ENCODE measurements around the gene CCDC188. TPM values are rescaled to one million over a fixed set of nuclear protein-coding genes. Genes with fewer than 3 reads are reported as not detected.

The CCDC188 gene
- total RNA-seq, 2 experiments from 2014 or later = not detected

DNA sequence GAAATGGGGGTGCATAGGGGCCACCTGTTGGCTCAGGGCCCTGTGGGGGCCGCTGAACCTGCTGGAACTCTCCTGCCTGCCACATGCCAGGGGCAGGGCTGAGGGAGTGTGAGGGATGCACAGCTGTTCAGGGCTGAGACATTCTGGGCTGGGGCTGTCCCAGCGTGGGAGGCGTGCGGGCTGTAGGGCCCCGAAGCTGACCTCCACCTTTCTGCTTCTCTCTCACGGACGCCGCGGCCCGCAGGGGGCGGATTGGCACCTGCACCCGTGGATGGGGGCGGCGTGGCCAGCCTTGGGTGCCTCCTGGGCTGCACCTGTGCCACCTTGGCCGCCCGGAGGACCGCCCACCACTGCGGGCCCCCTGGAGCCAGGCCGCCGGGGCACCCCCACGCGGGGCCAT lies 4.1 kb downstream of the CCDC188 start:
- Mint-ChIP-seq H3K27ac (no peak overlapping the region), H3K4me1 (ENCODE audit: low read depth) (no peaks in the 10 kb centered on the region), H3K9me3 (no peaks in the 10 kb centered on the region), H3K36me3 (ENCODE audit: low read depth) (no peaks in the 10 kb centered on the region), H3K4me3 (no peak overlapping the region), H3K27me3 (no peaks in the 10 kb centered on the region)
- intact Hi-C loops (cut with DNase I, micrococcal nuclease) = no loop called here
- Histone ChIP-seq H3K27me3 (ENCODE audit: control insufficient read depth in 1 of 2, insufficient read depth in 2 of 2, low read length in 2 of 2) (no peaks in the 10 kb centered on the region), H3K36me3 (ENCODE audit: insufficient read depth, low read length) (peaks cover 3% of the 10 kb centered on the region), H3K4me3 (ENCODE audit: low read length) (no peak overlapping the region), H3K4me1 (ENCODE audit: insufficient read depth, low read length) (no peaks in the 10 kb centered on the region), H3K27ac (ENCODE audit: low read depth in 1 of 2, low read length in 2 of 2) (no peak overlapping the region), H3K9me3 (ENCODE audit: control insufficient read depth in 1 of 2, insufficient read depth in 1 of 2, low read length in 2 of 2) (no peaks in the 10 kb centered on the region)
- DNase-seq (no peak), ATAC-seq (ENCODE audit: poor library complexity) (no peak)
- ChIA-PET CTCF (no interaction called here), POLR2A (no interaction called here)
- TF ChIP-seq, protein P1, sequence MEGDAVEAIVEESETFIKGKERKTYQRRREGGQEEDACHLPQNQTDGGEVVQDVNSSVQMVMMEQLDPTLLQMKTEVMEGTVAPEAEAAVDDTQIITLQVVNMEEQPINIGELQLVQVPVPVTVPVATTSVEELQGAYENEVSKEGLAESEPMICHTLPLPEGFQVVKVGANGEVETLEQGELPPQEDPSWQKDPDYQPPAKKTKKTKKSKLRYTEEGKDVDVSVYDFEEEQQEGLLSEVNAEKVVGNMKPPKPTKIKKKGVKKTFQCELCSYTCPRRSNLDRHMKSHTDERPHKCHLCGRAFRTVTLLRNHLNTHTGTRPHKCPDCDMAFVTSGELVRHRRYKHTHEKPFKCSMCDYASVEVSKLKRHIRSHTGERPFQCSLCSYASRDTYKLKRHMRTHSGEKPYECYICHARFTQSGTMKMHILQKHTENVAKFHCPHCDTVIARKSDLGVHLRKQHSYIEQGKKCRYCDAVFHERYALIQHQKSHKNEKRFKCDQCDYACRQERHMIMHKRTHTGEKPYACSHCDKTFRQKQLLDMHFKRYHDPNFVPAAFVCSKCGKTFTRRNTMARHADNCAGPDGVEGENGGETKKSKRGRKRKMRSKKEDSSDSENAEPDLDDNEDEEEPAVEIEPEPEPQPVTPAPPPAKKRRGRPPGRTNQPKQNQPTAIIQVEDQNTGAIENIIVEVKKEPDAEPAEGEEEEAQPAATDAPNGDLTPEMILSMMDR (IDR thresholded peaks at IDR 0.05) = no peak

DNA sequence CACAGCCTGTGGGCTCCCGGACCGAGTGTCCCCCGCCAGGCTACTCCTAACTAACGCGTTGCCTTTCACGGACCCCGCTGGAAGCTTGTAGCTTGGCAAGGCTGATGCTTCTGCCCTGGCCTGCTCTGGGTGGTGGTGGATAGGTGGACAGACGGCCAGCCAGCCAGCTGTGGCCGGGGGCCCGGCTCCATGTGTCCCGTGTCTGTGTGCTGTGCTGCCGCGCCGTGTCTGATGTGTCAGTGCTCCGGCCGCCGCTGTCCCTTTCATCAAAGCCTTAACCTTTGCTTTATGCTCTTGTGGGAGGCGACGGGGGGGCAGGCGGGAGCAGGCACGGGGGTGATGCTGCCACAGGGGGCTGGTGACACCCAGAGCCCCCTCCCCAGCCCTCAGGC lies 5.0 kb downstream of the CCDC188 start:
- Mint-ChIP-seq H3K4me3 (no peak overlapping the region), H3K4me1 (ENCODE audit: low read depth) (no peaks in the 10 kb centered on the region), H3K27me3 (no peaks in the 10 kb centered on the region), H3K27ac (no peak overlapping the region), H3K9me3 (no peaks in the 10 kb centered on the region), H3K36me3 (ENCODE audit: low read depth) (no peaks in the 10 kb centered on the region)
- Histone ChIP-seq H3K27ac (ENCODE audit: low read depth in 1 of 2, low read length in 2 of 2) (no peak overlapping the region), H3K4me1 (ENCODE audit: insufficient read depth, low read length) (no peaks in the 10 kb centered on the region), H3K9me3 (ENCODE audit: control insufficient read depth in 1 of 2, insufficient read depth in 1 of 2, low read length in 2 of 2) (no peaks in the 10 kb centered on the region), H3K27me3 (ENCODE audit: control insufficient read depth in 1 of 2, insufficient read depth in 2 of 2, low read length in 2 of 2) (no peaks in the 10 kb centered on the region), H3K4me3 (ENCODE audit: low read length) (no peak overlapping the region), H3K36me3 (ENCODE audit: insufficient read depth, low read length) (peaks cover 3% of the 10 kb centered on the region)
- POLR2A ChIA-PET = no interaction called here
- intact Hi-C loops (cut with DNase I, micrococcal nuclease) = no loop called here
- CTCF ChIA-PET = no interaction called here
- TF ChIP-seq, protein P1 (IDR thresholded peaks at IDR 0.05) = no peak
- no peak for DNase-seq
- ATAC-seq (ENCODE audit: poor library complexity) = no peak

DNA sequence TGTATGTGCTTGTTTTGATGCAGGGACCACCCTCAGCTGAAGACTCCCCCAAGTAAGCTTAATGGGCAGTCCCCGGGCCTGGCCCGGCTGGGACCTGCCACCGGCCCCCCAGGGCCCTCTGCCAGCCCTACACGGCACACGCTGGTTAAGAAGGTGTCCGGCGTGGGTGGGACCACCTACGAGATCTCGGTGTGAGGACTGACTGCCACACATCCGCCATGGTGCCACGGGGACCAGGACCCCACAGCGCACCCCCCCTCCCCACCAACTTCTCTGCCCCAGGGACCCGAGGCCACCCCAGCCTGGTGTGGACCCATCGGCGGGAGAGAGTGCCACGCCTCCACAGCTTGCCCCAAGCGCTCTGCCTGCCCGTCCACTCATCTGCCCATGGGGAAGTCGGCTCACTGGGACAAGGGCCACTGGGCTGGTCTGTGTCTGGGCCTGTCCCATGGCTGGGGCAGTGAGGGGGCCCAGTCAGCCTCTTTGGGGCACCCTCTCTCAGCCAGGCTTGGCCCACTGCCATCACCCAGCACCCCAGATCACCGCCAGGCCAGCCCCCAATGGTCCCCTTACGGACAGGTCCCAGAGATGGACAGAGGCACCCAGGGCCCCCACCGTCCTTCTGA lies 5.5 kb downstream of the CCDC188 start:
- Histone ChIP-seq H3K27ac (ENCODE audit: low read depth in 1 of 2, low read length in 2 of 2) (no peak overlapping the region), H3K4me1 (ENCODE audit: insufficient read depth, low read length) (no peaks in the 10 kb centered on the region), H3K9me3 (ENCODE audit: control insufficient read depth in 1 of 2, insufficient read depth in 1 of 2, low read length in 2 of 2) (no peaks in the 10 kb centered on the region), H3K4me3 (ENCODE audit: low read length) (no peak overlapping the region), H3K36me3 (ENCODE audit: insufficient read depth, low read length) (peaks cover 3% of the 10 kb centered on the region), H3K27me3 (ENCODE audit: control insufficient read depth in 1 of 2, insufficient read depth in 2 of 2, low read length in 2 of 2) (no peaks in the 10 kb centered on the region)
- TF ChIP-seq, protein P1 (IDR thresholded peaks at IDR 0.05) = no peak
- Mint-ChIP-seq H3K27ac (no peak overlapping the region), H3K36me3 (ENCODE audit: low read depth) (no peaks in the 10 kb centered on the region), H3K9me3 (no peaks in the 10 kb centered on the region), H3K4me1 (ENCODE audit: low read depth) (no peaks in the 10 kb centered on the region), H3K27me3 (no peaks in the 10 kb centered on the region), H3K4me3 (no peak overlapping the region)
- intact Hi-C loops (cut with DNase I, micrococcal nuclease) = no loop called here
- ChIA-PET CTCF (no interaction called here), POLR2A (no interaction called here)
- ATAC-seq (ENCODE audit: poor library complexity) = no peak
- DNase-seq = no peak

All from CD4-positive, alpha-beta T cell (primary cell).